ENCODE data around the gene CARS2. TPM values are rescaled to one million over a fixed set of nuclear protein-coding genes. Genes with fewer than 3 reads are reported as not detected.

The CARS2 gene
- total RNA-seq, 1 experiment from 2014 or later, result 52.9 TPM

- Histone ChIP-seq H3K9me3 (ENCODE audit: control insufficient read depth in 1 of 2, insufficient read depth in 1 of 2, low read depth in 1 of 2, low read length in 2 of 2) (no peaks in the 10 kb centered on the region), H3K79me2 (ENCODE audit: insufficient read depth, low read length) (peaks cover 85% of the 10 kb centered on the region), H3K4me3 (replicated peaks in 1 of 2; ENCODE audit: low read depth in 1 of 2, low read length in 2 of 2) (no peak overlapping the region), H3K27ac (ENCODE audit: low read depth, low read length) (no peak overlapping the region), H2AFZ (ENCODE audit: low read depth, low read length, poor library complexity, severe bottlenecking) (no peak overlapping the region), H3K9ac (ENCODE audit: low read length) (no peak overlapping the region), H3K9me2 (ENCODE audit: insufficient read depth) (no peaks in the 10 kb centered on the region), H3K4me1 (ENCODE audit: control insufficient read depth in 1 of 2, insufficient read depth in 2 of 2, low read length in 2 of 2) (peaks cover 15 to 20% of the 10 kb centered on the region in 2 experiments), H4K20me1 (ENCODE audit: insufficient read depth) (peaks cover 17% of the 10 kb centered on the region; the same call in 1 of the 2 replicates), H3K27me3 (ENCODE audit: insufficient read depth, low read length) (no peaks in the 10 kb centered on the region), H3K36me3 (ENCODE audit: control insufficient read depth in 1 of 2, insufficient read depth in 2 of 2, low read length in 2 of 2) (peaks cover 3 to 5% of the 10 kb centered on the region in 2 experiments; a peak in 1 of 4 replicates), H3K4me2 (ENCODE audit: low read length) (no peak overlapping the region)
- TF ChIP-seq EGR1 (IDR thresholded peaks at IDR 0.05; ENCODE audit: low read depth) (no peak), ZBTB33 (IDR thresholded peaks at IDR 0.05; ENCODE audit: extremely low read depth, insufficient replicate concordance, low read length) (no peak), SIN3A (IDR thresholded peaks at IDR 0.05; ENCODE audit: low read depth) (no peak), EZH2 (IDR thresholded peaks at IDR 0.05) (no peak), EZH2phosphoT487 (IDR thresholded peaks at IDR 0.05; ENCODE audit: borderline replicate concordance) (no peak), FOSL1 (IDR thresholded peaks at IDR 0.05; ENCODE audit: low read depth) (no peak), JUND (IDR thresholded peaks at IDR 0.05) (no peak), MAX (IDR thresholded peaks at IDR 0.05) (no peak), POLR2A (IDR thresholded peaks at IDR 0.05; ENCODE audit: borderline replicate concordance, extremely low read depth, insufficient read depth, insufficient read length) (no peak), TCF7L2 (IDR thresholded peaks at IDR 0.05; ENCODE audit: borderline replicate concordance, extremely low read depth, insufficient read depth, insufficient read length) (no peak), ZFX (IDR thresholded peaks at IDR 0.05) (no peak), CEBPB (IDR thresholded peaks at IDR 0.05; ENCODE audit: low read depth) (no peak), SP1 (IDR thresholded peaks at IDR 0.05; ENCODE audit: low read depth) (no peak), REST (IDR thresholded peaks at IDR 0.05; ENCODE audit: low read depth) (no peak), ELF1 (IDR thresholded peaks at IDR 0.05; ENCODE audit: borderline replicate concordance, low read depth) (no peak)
- ChIA-PET POLR2A (interaction anchor here (1.2 kb wide), 1 partner anchor 94 kb away, joined by 3 read pairs; no protein-coding TSS in a partner anchor), RAD21 (ENCODE audit: low non-redundant PET in 1 of 2, low total read pairs in 2 of 2, uncharacterized antibody in 2 of 2, unreplicated experiment in 2 of 2) (no interaction called here), CTCF (interaction anchor here (1.2 kb wide), 1 partner anchor 25 kb away, joined by 4 read pairs; no protein-coding TSS in a partner anchor)
- no TSS peak for BruUV-seq (replicated peaks)
- intact Hi-C loops (cut with micrococcal nuclease), result loop anchor here (5.0 kb wide), 1 partner anchor 89 kb away; the partner anchor contains the start of gene CARS2
- DNase-seq (ENCODE audit: low read depth, low spot score), result no peak
- no peak for ATAC-seq
These were observed 87.1 kb downstream of the CARS2 start for GRCh38 chr13:110618780-110619179.

Data from HCT116 (cell line).